Liver (tissue), 9 donors: Measurements from ENCODE around the gene FGD2. TPM values are rescaled to one million over a fixed set of nuclear protein-coding genes. Genes with fewer than 3 reads are reported as not detected.

Source experiments
- DNase-seq: peaks from one replicate; pipeline ENCODE4 v3.0.0-alpha.2; 2017; ENCODE audit warnings: low spot score
- H3K27ac ChIP-seq, 2 donors: one replicate each; pipeline ENCODE4 v1.7.0; 2013; ENCODE audit warnings: inconsistent platforms in 2 of 2, low read length in 2 of 2, control low read depth in 1 of 2, low read depth in 1 of 2, mild to moderate bottlenecking in 1 of 2
- H3K27me3 ChIP-seq, 4 donors: one replicate each; pipeline versions ENCODE4 v1.6.1 to v1.7.0; 2013; ENCODE audit warnings: low read length in 3 of 4, inconsistent platforms in 1 of 4, mild to moderate bottlenecking in 1 of 4, moderate library complexity in 1 of 4; ENCODE audit not compliant: control insufficient read depth in 4 of 4, insufficient read depth in 4 of 4
- H3K36me3 ChIP-seq, 4 donors: one replicate each; pipeline versions ENCODE4 v1.6.1 to v1.7.0; 2013; ENCODE audit warnings: low read length in 3 of 4, mild to moderate bottlenecking in 3 of 4, low read depth in 1 of 4, moderate library complexity in 1 of 4; ENCODE audit not compliant: control insufficient read depth in 4 of 4, insufficient read depth in 3 of 4
- H3K4me1 ChIP-seq, 4 donors: one replicate each; pipeline versions ENCODE4 v1.6.1 to v1.7.0; 2013; ENCODE audit warnings: low read length in 3 of 4, mild to moderate bottlenecking in 3 of 4, moderate library complexity in 1 of 4; ENCODE audit not compliant: control insufficient read depth in 4 of 4, insufficient read depth in 4 of 4
- H3K4me3 ChIP-seq, 3 donors: one replicate each; pipeline versions ENCODE4 v1.6.1 to v1.7.0; 2013; ENCODE audit warnings: low read length in 3 of 3, control low read depth in 1 of 3, low read depth in 1 of 3, mild to moderate bottlenecking in 1 of 3
- H3K9ac ChIP-seq, 2 donors: one replicate each; pipeline ENCODE4 v1.7.0; 2013; ENCODE audit warnings: low read length in 2 of 2, mild to moderate bottlenecking in 2 of 2, moderate library complexity in 2 of 2, control low read depth in 1 of 2, low read depth in 1 of 2
- H3K9me3 ChIP-seq, 4 donors: one replicate each; pipeline versions ENCODE4 v1.6.1 to v1.7.0; 2013; ENCODE audit warnings: low read length in 3 of 4; ENCODE audit not compliant: control insufficient read depth in 4 of 4
- ATF3 ChIP-seq: IDR thresholded peaks from 2 replicates; pipeline ENCODE4 v1.6.1; 2016; ENCODE audit warnings: antibody characterized with exemption
- EGR1 ChIP-seq, 2 donors: IDR thresholded peaks; 2 replicates each; pipeline ENCODE4 v1.6.1; 2016 to 2018; ENCODE audit warnings: antibody characterized with exemption in 2 of 2, low read depth in 2 of 2
- FOXA1 ChIP-seq: IDR thresholded peaks from 2 replicates; pipeline ENCODE4 v1.6.1; 2016; ENCODE audit warnings: antibody characterized with exemption
- FOXA2 ChIP-seq: IDR thresholded peaks from 2 replicates; pipeline ENCODE4 v1.6.1; 2016; ENCODE audit warnings: antibody characterized with exemption
- GABPA ChIP-seq, 2 donors: IDR thresholded peaks in 1 of 2; conservative IDR thresholded peaks in 1 of 2; 2 replicates each; pipeline ENCODE4 v1.6.1; 2016; ENCODE audit warnings: antibody characterized with exemption in 2 of 2, mild to moderate bottlenecking in 1 of 2, moderate library complexity in 1 of 2
- HNF4A ChIP-seq, 2 donors: conservative IDR thresholded peaks; 2 replicates each; pipeline ENCODE4 v1.6.1; 2016; ENCODE audit warnings: antibody characterized with exemption in 2 of 2, mild to moderate bottlenecking in 2 of 2
- HNF4G ChIP-seq: IDR thresholded peaks from 2 replicates; pipeline ENCODE4 v1.6.1; 2016; ENCODE audit warnings: antibody characterized with exemption
- JUND ChIP-seq, 2 donors: IDR thresholded peaks; 2 replicates each; pipeline ENCODE4 v1.6.1; 2016; ENCODE audit warnings: antibody characterized with exemption in 2 of 2
- RAD21 ChIP-seq, 2 donors: IDR thresholded peaks; 2 replicates each; pipeline ENCODE4 v1.6.1; 2016; ENCODE audit warnings: antibody characterized with exemption in 2 of 2, mild to moderate bottlenecking in 2 of 2
- REST ChIP-seq: IDR thresholded peaks from 2 replicates; pipeline ENCODE4 v1.6.1; 2016; ENCODE audit warnings: antibody characterized with exemption, mild to moderate bottlenecking
- RXRA ChIP-seq, 2 donors: IDR thresholded peaks; 2 replicates each; pipeline ENCODE4 v1.6.1; 2017 to 2018; ENCODE audit warnings: antibody characterized with exemption in 2 of 2, mild to moderate bottlenecking in 1 of 2
- SP1 ChIP-seq: IDR thresholded peaks from 2 replicates; pipeline ENCODE4 v1.6.1; 2018; ENCODE audit warnings: antibody characterized with exemption, mild to moderate bottlenecking
- TAF1 ChIP-seq: conservative IDR thresholded peaks from 2 replicates; pipeline ENCODE4 v1.6.1; 2016; ENCODE audit warnings: antibody characterized with exemption, mild to moderate bottlenecking
- YY1 ChIP-seq: IDR thresholded peaks from 2 replicates; pipeline ENCODE4 v1.6.1; 2016; ENCODE audit warnings: antibody characterized with exemption, mild to moderate bottlenecking
- ZBTB33 ChIP-seq: IDR thresholded peaks from 2 replicates; pipeline ENCODE4 v1.6.1; 2016; ENCODE audit warnings: antibody characterized with exemption
- WGBS: extraction: QIAGEN DNeasy Blood & Tissue Kit; methylation state at CpG from one replicate; pipeline ENCODE4 v1.1.7; 2013; 5-methylcytosine and 5-hydroxymethylcytosine counted together
- polyA plus RNA-seq, 2 donors: library from polyadenylated mRNA; stranded (reverse) in 1 of 2; unstranded in 1 of 2; fragments of 200-250 nt in 1 of 2; fragments of >200 nt in 1 of 2; fragmentation: Nextera tagmentation in 1 of 2; extraction: Ambion mirVana in 1 of 2; gene quantifications; one replicate each; pipeline versions ENCODE4 v1.2.1 to v1.2.3, GENCODE V29; 2013 to 2015
- total RNA-seq, 2 donors: library from RNA; depleted of rRNA; stranded (reverse); fragments of >200 nt; gene quantifications; one replicate each; pipeline ENCODE4 v1.2.3, GENCODE V29; 2014
- donor health status: healthy.
- donor health status: healthy.
- donor health status: healthy.
- donor health status: healthy.
- donor health status: healthy.

The FGD2 gene
- total and polyA plus RNA-seq, 4 donors, result 4.6 to 24.4 (median 9.1) TPM

DNA sequence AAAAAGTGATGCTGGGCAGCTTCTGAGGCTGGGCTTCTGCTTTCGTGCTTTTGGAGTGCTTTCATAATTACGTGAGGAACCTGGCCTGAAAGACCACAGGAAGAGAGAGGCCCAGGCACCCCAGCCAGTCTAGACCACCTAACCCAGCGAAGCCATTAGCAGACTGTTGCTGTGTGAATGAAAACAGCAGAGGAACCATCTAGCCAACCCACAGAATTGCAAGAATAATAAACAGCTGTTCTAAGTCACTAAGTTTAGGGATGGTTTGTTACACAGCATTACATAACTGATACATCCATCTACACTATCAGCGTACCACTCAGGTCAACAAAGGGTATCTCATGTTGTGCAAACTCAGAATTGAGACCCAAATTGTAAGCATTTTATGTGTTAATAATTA is 34.5 kb downstream of the FGD2 start:
- no peak overlapping the region for H3K27ac ChIP-seq
- no peaks in the 10 kb centered on the region for H3K9me3 ChIP-seq
- no peaks in the 10 kb centered on the region for H3K36me3 ChIP-seq
- no peak overlapping the region for H3K9ac ChIP-seq
- no peak for DNase-seq
- no peaks in the 10 kb centered on the region for H3K27me3 ChIP-seq
- 81% methylated on average over 4 of the region's 4 CpGs for WGBS
- peaks cover 0 to 7% (median 5%) of the 10 kb centered on the region in 4 donors for H3K4me1 ChIP-seq
- no peak for TF ChIP-seq REST
- no peak for TF ChIP-seq HNF4A (conservative IDR thresholded peaks at IDR 0.05)
- no peak for TF ChIP-seq ZBTB33
- TF ChIP-seq JUND (IDR thresholded peaks at IDR 0.05), result no peak
- no peak for TF ChIP-seq EGR1 (IDR thresholded peaks at IDR 0.05; ENCODE audit: low read depth in 2 of 2)
- TF ChIP-seq SP1, result no peak
- no peak for TF ChIP-seq RAD21 (IDR thresholded peaks at IDR 0.05)
- no peak for TF ChIP-seq GABPA (IDR thresholded peaks at IDR 0.05 in 1 of 2, conservative IDR thresholded peaks at IDR 0.05 in 1 of 2)
- TF ChIP-seq FOXA2, result no peak
- H3K4me3 ChIP-seq, result no peak overlapping the region

DNA sequence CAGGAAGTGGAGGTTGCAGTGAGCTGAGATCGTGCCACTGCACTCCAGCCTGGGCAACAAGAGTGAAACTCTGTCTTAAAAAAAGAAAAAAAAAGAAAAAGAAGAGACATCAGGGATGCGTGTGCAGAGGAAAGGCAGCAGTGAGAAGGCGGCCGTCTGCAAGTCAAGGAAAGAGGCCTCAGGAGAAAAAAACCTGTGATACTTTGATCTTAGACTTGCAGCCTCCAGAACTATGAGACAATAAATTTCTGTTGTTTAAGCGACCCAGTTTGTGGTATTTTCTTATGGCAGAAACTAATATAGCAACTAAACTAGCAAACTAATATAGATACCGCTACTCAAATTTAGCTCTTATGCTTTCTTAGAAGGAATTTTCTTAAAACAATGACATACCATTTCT is 36.1 kb downstream of the FGD2 start:
- Histone ChIP-seq H3K9ac (no peak overlapping the region), H3K27ac (no peak overlapping the region), H3K4me3 (no peak overlapping the region), H3K27me3 (no peaks in the 10 kb centered on the region), H3K4me1 (peaks cover 0 to 7% (median 5%) of the 10 kb centered on the region in 4 donors), H3K9me3 (no peaks in the 10 kb centered on the region), H3K36me3 (no peaks in the 10 kb centered on the region)
- TF ChIP-seq RXRA (IDR thresholded peaks at IDR 0.05) (no peak), EGR1 (IDR thresholded peaks at IDR 0.05; ENCODE audit: low read depth in 2 of 2) (no peak), JUND (IDR thresholded peaks at IDR 0.05) (no peak), ATF3 (no peak), TAF1 (no peak), HNF4G (no peak), YY1 (no peak), FOXA1 (no peak), RAD21 (IDR thresholded peaks at IDR 0.05) (no peak)
- no peak for DNase-seq
- 91% methylated on average over 6 of the region's 6 CpGs for WGBS
